Activated gamma-delta T cell (primary cell): ENCODE measurements around the gene XPO1.
"Not testable (repeated sequence)": the region's sequence is repeated elsewhere in the genome, so short reads cannot be mapped to it uniquely, and the experiment has no call there.

ENCODE experiments used
- DNase-seq: peaks from one replicate; lab custom pipeline; 2025; lab: John Stamatoyannopoulos, UW

XPO1 gene

DNA sequence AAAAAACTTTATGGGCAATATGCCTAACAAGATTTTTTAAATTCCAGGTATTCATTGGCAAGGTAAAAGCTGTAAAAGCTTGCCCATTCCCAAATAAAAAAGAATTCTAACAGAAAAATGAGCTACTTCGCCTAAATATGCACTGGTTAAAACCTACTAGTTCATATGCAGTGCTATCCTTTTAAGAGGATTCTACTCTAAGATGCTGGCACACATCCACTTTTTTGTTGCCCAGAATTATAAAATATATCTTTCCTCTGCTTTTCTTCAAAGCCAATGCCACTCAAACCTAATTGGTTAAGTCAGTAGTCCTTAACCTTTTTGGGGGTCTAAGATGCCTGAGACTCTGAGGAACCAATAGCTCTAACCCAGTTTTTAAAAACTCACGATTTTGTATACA is 3.2 kb downstream of the XPO1 start:
- DNase-seq: no peak

DNA sequence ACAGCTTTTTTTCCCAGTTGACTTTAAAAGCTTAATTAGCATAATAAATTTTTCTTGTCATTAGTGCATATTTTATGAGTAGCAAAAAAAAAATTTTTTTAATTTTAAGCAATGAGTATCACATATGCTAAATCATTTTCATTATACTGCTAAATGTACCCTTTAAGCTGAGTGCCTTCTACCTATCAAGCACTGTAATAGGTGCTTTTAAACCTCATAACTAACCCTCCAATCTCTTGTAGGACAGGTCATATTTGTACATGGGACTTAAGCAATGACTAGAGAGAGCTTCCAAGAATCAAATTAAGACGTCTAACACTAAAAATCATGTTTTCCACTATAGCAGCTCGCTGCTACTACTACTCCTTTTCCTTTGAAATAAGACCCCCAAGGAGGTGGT is 7.4 kb downstream of the XPO1 start:
- DNase-seq: no peak

DNA sequence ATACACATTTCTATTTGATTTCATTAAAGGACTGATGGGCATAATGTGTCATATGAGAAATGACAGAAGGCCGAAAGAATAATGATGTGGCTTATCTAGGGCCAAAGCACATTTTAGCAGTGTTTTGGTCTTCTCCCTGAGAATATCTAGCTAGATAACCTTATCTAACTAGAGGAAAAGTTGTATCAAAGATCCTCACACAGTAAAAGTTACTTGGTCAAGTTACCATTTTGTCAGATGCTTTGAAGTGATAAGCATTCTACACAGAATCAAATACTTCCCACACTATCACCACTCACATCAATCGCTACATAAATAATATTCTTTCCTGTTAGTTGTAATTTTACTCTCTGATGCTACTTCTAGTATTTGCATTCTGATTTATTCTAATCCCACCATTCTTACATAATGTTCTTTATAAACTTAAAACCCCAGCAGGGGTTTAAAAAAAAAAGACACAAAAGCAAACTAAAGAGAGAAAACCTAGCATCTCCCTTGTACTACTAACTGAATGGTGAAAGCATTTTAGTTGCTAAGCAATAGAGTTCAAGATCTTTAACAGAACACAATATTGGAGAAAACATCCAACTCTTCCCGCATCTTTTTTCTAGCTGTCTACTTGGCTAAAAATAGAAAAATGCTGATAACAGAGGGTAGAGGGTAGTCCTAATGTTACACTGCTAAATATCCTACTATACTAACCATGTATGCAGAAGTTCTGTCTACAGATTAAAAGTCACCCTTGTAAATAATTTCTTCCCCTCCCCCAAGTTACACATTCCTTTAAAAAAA is 8.0 kb downstream of the XPO1 start:
- no peak for DNase-seq

DNA sequence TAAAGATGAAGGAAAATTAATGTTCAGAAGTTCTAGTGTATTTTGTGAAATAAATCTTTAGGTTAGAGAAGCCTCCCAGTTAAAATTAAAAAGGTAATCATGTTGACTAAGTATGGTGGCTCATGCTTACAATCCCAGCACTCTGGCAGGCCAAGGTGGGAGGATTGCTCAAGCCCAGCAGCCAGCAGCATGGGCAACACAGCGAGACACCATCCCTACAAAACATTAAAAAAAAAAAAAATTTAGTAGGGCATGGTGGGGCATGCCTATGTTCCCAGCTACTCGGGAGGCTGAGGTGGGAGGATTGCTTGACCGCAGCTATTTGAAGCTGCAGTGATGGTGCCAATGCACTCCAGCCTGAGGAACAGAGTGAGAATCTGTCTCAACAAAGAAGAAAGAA is 17.9 kb downstream of the XPO1 start:
- no peak for DNase-seq

DNA sequence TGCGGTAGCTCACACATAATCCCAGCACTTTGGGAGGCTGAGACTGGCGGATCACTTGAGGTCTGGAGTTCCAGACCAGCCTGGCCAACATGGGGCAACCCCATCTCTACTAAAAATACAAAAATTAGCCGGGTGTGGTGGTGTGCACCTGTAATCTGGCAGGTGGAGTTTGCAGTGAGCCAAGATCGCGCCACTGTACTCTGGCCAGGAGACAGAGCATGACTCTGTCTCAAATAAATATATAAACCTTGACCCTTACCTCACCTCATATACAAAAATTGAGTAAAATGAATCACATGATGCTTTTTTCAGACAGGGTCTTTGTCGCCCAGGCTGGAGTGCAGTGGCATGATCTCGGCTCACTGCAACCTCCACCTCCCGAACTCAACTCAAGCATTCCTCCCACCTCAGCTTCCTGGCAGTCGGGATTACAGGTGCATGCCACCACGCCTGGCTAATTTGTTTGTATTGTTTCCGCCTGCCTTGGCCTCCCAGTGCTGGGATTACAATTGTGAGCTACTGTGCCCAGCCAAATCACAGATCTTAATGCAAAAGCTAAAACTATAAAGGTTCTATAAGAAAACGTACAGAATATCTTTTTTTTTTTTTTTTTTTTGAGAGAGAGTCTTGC is 25.3 kb downstream of the XPO1 start:
- no peak for DNase-seq

DNA sequence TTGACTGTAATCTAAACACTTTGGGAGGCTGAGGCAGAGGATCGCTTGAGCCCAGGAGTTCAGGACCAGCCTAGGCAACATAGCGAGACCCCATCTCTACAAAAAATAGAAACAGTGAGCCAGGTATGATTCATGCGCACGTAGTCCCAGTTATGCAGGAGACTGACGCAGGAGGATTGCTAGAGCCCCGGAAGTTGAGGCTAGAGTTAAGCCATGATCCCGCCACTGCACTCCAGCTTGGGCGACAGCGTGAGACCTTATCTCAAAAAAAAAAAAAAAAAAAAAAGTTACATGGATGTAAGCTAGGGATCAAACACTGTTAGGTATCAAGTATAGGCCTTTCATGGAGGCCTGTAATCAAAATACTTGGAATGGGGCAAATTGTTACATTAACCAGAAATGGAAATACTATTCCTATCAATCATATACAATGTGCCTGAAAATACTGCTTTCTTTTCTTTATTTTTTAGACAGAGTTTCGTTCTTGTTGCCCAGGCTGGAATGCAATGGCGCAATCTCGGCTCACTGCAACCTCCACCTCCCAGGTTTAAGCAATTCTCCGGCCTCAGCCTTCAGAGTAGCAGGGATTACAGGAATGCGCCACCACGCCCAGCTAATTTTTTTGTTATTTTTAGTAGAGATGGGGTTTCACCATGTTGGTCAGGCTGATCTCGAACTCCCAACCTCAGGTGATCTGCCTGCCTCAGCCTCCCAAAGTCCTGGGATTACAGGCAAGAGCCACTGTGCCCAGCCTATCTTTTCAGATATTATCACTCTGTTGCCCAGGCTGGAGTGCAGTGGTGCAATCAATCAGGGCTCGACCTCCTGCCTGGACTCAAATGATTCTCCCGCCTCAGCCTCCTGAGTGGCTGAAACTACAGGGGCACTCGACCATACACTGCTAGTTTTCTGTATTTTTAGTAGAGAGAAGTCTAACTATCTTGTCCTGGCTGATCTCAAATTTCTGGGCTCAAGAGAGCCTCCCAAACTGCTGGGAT is 27.2 kb downstream of the XPO1 start:
- DNase-seq: no peak

DNA sequence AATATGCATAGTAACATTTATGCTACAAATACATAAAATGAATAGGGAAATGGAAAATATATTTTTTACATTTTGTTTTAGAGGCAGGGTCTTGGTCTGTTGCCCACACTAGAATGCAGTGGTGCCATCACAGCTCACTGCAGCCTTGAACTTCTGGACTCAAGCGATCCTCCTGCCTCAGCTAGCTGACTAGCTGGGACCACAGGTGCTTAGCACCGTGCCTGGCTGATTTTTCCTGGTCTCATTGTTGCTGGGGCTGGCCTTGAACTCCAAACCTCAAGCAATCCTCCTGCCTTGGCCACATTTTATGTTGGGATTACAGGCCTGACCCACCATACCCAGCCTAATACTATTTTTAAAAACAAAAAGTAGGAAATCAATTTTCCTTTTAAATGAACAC is 33.2 kb downstream of the XPO1 start:
- no peak for DNase-seq

DNA sequence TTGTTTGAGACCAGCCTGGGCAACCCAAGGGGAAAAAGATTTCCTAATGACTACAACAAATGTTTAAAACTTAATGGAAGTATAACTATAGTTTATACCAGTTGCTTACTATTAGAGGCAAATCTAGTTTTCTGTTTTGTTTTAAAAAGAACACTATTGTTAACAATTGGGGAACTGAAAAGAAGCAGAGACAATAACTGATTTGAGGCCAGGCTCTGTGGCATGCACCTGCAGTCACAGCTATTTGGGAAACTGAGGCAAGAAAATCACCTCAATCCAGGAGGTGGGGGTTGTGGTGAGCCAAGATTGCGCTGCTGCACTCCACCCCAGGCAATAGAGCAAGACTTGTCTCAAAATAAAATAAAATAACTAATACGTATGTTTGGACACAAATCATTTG is 39.1 kb downstream of the XPO1 start:
- DNase-seq: no peak

DNA sequence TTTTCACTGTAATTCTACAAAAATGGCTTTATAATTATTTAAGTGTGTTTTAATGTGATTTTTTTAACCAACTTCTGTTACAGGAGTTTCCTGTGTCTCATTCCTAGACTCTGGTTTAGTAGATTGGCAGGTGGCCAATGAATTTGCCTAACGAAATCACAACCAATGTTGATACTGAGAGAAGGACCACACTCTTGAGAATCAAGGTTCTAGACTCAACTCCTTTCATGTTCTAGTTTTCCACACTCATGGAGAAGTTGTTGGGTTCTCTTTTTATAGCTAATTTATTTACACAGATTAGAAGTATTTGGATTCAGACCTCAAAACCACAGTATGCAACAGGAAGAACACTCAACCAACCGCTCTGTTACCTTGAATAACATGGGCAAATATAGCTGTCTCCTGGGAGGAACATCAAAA is 44.6 kb downstream of the XPO1 start:
- no peak for DNase-seq

DNA sequence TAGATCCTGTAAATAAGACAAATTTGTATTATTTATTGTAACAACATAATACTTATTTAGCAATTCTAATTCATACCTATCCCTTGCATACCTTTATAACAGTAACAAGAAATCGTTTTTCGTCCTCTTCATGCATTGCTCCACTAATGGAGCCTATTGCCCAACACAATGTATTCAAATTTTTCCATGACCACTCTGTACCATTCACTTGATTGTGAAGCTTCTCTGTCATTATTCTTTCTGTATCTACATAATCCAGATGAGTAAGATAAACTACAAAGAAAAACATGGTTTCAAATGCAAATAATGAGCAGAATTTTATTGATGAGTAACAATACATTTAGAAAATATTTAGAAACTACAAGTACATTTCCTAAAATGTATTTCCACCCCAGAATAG is 45.7 kb downstream of the XPO1 start:
- no peak for DNase-seq

DNA sequence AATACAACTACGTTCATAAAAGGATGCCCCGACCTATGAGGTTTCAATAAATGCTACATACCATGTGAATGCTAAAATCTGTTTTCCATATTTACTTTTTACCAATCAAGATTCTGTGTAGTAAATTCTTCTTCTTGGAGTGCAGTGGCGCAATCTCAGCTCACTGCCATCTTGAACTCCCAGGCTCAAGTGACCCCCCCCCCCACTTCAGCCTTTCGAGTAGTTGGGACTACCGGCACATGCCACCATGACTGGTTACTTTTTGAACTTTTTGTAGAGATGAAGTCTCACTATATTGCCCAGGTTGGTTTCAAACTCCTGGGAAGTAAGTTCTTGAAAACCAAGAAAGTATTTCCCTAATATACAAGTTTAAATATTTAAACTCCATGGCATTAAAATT is 52.9 kb downstream of the XPO1 start:
- no peak for DNase-seq

DNA sequence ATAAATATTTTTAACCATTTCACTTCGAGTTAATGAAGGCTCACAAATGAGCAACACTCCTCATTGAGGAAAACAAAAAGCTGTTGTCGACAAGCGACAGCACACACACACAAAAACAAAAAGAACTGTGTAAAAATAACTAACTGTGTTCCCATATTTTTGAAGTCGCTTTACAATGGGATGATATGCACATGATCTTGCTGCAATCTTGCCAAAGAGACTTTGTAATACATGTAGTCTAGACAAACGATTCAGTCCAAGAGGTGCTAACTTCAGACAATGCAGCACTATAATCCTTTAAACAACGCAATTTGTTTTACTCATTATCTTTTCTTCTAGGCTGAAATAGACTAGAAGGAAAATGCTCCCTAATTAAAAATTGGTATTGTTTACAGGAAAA is 60.1 kb downstream of the XPO1 start:
- DNase-seq: no peak

DNA sequence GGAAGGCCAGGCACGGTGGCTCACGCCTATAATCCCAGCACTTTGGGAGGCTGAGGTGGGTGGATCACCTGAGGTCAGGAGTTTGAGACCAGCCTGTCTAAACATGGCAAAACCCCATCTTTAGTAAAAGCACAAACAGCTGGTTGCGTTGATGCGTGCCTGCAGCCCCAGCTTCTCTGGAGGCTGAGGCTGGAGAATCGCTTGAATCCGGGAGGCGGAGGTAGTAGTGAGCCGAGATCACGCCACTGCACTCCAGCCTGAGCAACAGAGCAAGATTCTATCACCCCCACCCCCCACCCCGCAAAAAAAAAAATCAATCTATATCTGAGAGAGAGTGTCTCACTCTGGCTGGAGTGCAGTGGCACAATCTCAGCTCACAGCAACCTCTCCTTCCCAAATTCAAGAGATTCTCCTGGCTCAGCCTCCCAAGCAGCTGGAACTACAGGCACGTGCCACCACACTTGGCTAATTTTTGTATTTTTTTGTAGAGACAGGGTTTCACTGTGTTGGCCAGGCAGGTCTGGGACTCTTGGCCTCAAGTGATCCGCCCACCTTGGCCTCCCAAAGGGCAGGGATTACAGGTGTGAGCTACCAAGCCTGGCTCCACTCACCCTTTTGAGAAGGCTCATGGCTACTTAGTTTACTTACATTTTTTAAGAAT is 61.1 kb downstream of the XPO1 start:
- not testable (repeated sequence) for DNase-seq

DNA sequence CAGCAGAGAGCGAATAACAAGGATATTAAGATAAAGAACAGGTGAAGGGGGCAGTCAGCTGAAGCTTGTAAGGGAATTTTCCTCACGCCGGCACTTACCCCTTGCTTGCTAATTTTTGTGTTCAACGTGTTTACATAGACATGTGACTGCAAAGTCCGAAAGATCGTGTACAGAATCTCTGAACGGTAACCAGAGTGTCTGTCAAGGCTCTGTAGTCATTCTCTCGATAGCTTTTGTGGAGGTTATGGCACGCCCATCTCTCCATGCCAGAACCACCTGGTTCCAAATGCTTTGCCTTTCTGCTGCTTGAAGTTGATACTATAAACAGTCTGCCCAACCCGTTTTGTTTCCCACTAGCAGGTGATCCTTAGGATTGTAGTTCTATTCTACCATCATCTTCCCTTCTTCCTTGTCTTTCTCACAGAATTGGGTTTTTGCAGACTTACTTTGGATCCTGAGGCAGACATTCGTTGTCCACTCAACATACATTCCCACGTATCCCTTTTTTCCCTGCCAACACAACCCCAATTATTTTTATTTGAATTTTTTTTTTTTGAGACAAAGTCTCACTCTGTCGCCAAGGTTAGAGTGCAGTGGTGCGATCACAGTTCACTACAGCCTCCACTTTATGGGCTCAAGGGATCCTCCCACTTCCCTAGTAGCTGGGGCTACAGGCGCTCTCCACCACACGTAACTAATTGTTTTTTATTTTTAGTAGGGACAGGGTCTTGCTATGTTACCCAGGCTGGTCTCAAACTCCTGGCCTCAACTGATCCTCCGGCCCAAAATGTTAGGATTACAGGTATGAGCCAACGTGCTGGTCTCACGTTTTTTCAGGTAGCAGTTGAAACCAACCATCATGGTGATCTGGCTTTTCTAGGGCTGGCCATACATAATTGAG is 66.0 kb downstream of the XPO1 start:
- no peak for DNase-seq

DNA sequence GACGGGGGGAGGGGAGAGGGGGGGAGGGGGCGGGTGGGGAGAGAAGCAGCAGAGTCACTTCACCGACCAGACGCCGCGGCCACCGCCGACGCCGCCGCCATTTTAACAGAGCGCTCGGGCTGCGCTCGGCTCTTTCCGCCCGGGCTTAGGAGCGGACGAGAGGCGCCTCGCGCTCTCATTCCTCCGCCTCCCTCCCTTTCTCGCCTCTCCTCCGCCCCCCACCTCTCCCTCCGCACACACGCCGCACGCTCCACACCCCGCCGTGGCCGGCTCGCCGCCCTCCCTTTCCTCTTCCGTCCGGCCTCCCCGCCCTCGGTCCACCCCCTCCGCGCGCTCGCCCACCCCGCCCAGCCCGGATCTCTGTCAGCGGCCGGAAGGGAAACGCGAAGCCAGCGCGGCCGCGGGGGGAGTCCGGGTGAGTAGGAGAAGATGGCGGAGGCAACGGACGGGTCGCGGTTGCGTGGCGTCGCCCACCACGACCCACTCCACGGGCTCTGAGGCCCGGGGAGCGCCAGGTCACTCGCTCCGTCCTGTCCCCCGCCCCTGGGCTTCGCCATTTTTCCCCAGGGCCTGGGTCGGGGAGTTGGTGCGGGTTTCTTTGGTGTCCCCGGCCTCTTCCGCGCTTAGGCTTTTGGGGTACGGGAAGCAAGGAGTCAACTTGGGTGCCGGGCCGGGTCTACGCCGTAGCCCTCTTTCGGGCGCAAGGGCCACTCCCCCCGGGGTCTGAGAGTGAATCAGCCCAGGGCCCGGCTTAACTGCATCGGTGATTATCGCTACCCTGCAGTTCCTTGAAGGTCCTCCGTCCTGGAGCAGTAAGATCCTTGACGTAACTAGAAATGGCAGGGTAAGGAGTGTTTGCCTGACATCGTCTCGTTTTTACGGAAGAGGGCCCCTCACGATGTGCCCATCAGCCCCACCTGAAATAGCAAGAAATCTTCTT is 66.9 kb downstream of the XPO1 start, which contains the start of gene USP34:
Gene USP34, minus strand, starts transcription at position 123 of the 940 bp plus-strand sequence. CDS start 395 bp downstream, outside the sequence.
- DNase-seq: peak; percentile 96

DNA sequence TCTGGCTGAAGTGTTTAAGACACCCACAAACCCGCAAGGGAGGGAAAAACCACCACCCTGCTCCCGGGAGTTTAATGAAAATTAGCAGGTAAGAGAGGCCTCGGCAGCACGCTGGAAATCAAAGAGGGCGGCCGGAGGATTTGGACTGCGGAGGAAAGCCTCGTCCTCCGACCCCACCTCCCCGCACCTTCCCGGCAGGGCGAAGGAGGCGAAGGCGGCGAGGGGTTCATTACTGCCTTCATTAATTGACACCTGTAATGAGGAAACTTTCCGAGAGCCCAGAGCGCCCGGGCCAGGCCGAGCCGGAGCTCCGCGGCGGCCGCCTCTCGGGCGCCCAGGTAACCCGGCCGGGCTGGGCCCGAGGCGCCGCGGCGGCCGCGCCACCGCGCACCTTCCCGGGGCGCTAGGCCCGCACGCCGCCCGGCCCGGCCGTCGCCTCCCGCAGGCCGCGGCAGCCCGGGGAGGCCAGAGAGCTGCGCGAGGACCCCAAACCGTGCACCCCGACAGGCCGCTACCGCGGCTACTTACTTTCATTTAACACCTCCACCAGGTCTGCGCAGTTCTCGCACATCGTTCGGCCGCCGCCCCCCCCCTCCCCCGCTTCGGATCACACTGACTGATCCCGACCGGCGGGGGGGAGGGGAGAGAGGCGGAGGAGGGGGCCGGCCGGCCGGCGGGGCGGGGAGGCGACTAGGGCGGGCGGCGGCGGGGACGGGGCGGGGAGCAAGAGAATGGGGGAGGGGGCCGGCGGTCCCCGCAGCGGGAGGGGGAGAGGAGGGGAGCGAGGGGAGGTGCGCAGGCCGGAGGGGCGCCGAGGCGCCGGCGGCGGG is 67.8 kb downstream of the XPO1 start:
- peak; percentile 81 for DNase-seq

DNA sequence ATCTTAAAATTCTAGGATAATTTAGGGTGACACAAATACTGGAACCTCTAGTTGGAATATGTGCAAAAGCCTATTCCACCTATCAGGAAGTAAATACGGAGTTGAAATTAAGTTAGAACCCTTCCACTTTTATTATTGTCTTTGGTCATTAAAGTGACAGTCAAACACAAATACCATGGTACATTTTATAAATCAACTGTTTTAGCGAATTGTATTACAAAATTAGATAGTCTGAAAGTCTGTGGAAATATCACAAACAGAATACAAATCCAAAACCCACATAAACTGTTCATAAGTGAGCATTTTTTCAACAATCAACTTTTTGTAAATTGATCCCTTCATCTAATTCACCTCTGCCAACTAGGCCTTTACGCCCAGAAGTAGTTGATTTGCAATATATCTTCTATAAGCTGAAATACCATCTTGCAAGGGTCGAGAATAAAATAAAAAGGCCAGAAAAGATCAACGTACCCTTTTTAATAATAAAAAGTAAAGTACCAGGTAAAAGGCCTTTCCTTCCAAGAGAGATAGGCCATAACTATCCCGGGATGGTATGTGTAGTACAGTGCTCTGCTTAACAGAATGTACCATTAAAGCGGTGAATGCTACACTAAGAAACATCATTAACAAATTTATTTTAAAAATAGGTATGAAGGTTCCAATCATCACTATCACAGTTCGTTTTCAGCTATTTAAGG is 68.6 kb downstream of the XPO1 start:
- no peak for DNase-seq

DNA sequence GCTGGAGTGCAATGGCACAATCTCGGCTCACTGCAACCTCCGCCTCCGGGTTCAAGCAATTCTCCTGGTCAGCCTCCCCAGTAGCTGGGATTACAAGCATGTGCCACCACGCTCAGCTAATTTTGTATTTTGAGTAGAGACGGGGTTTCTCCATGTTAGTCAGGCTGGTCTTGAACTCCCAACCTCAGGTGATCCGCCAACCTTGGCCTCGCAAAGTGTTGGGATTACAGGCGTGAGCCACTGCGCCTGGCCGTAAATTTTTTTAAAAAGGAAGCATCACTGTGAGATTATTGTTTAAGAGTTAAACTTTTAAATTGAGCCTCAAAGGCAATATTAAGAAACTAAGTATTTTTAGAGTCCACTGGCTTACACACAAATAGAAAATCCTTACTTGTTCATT is 69.9 kb downstream of the XPO1 start:
- DNase-seq: not testable (repeated sequence)
